Measurements from ENCODE around the gene OR2A7.
"Not testable (repeated sequence)": the region's sequence is repeated elsewhere in the genome, so short reads cannot be mapped to it uniquely, and the experiment has no call there.

DNA sequence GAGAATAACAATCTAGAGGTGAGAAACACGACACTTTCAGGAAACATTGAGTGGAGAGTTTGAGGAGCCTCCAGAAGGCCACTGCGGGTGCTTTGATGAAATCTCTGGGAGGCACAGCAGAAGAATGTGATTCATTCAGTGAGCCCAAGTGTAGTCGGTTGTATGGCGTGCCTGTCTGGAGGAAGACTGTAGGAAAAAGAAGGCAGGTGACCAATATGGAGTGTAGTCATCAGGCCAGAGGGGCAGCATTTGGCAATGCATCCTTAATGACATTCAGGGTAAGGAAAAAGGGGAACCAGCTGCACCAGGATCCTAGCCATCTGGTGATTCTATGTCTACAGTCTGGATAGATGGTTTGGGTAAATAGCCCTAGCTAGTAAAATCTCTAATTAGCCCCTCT, 12.3 kb downstream of the OR2A7 start:
- not testable (repeated sequence) for TF ChIP-seq EZH2 (IDR thresholded peaks at IDR 0.05; ENCODE audit: insufficient read depth, poor library complexity, severe bottlenecking); EZH2phosphoT487 (IDR thresholded peaks at IDR 0.05; ENCODE audit: insufficient read depth, low read depth)

Data from GM23248 (cell line).